Fibroblast of pulmonary artery (primary cell): ENCODE results near the gene BRAP.
"Not testable (repeated sequence)": the region's sequence is repeated elsewhere in the genome, so short reads cannot be mapped to it uniquely, and the experiment has no call there.

Experiments used
- DNase-seq: peaks from one replicate; pipeline ENCODE4 v3.0.0-alpha.2; 2010; ENCODE audit warnings: low read depth
- H3K4me3 ChIP-seq: replicated peaks from 2 replicates; pipeline ENCODE4 v1.5.1; 2011; ENCODE audit warnings: low read depth, mild to moderate bottlenecking, control low read depth, low read length, moderate library complexity
- CTCF ChIP-seq: IDR thresholded peaks from 2 replicates; pipeline ENCODE4 v1.5.1; 2011; ENCODE audit warnings: mild to moderate bottlenecking, control low read depth, low read length, inconsistent platforms; ENCODE audit errors: missing control alignments

BRAP gene

GRCh38 chr12:111600205-111600642 is 85.5 kb downstream of the BRAP start:
- peak overlapping the region; percentile 88 for H3K4me3 ChIP-seq
- no peak for DNase-seq
- TF ChIP-seq CTCF = no peak

- TF ChIP-seq CTCF = no peak
- DNase-seq = peak; percentile 96
- peak overlapping the region; percentile 88 for H3K4me3 ChIP-seq
These were observed 86.1 kb downstream of the BRAP start for GRCh38 chr12:111599453-111600204.

GRCh38 chr12:111598637-111599452 is 86.9 kb downstream of the BRAP start, which contains the start of gene ATXN2:
Gene ATXN2 (minus strand): TSS chr12:111599315. CDS start chr12:111599034, 281 bp downstream.
- TF ChIP-seq CTCF = no peak
- DNase-seq = no peak
- H3K4me3 ChIP-seq = peak within 1 kb of the TSS; percentile 88

GRCh38 chr12:111597831-111598636 is 87.7 kb downstream of the BRAP start:
- DNase-seq = peak; percentile 49
- TF ChIP-seq CTCF = no peak
- peak overlapping the region; percentile 88 for H3K4me3 ChIP-seq

GRCh38 chr12:111596985-111597830 is 88.5 kb downstream of the BRAP start:
- TF ChIP-seq CTCF = no peak
- peak overlapping the region; percentile 88 for H3K4me3 ChIP-seq
- peak; percentile 68 for DNase-seq

- DNase-seq = not testable (repeated sequence)
- peak overlapping the region; percentile 17 for H3K4me3 ChIP-seq
These were observed 90.4 kb downstream of the BRAP start for GRCh38 chr12:111595341-111595835.
